Mucosa of rectum (tissue), 2 donors: ENCODE results near the gene BANF2.
A peak's percentile ranks its signal among the peaks of the same experiment; 100 is the strongest.

Experiments
- H3K27ac ChIP-seq, 2 donors: one replicate each; pipeline ENCODE4 v1.7.0; 2013; ENCODE audit warnings: inconsistent platforms in 2 of 2, low read depth in 2 of 2, low read length in 2 of 2
- H3K27me3 ChIP-seq, 2 donors: one replicate each; pipeline ENCODE4 v1.7.0; 2013; ENCODE audit warnings: low read length in 2 of 2; ENCODE audit not compliant: control insufficient read depth in 2 of 2, insufficient read depth in 2 of 2
- H3K36me3 ChIP-seq, 2 donors: one replicate each; pipeline ENCODE4 v1.7.0; 2013; ENCODE audit warnings: low read length in 2 of 2; ENCODE audit not compliant: control insufficient read depth in 2 of 2, insufficient read depth in 2 of 2
- H3K4me1 ChIP-seq, 2 donors: one replicate each; pipeline ENCODE4 v1.7.0; 2013; ENCODE audit warnings: low read length in 2 of 2, mild to moderate bottlenecking in 1 of 2; ENCODE audit not compliant: control insufficient read depth in 2 of 2, insufficient read depth in 2 of 2
- H3K4me3 ChIP-seq, 2 donors: one replicate each; pipeline ENCODE4 v1.7.0; 2013; ENCODE audit warnings: low read length in 2 of 2
- H3K9ac ChIP-seq, 2 donors: one replicate each; pipeline ENCODE4 v1.7.0; 2013; ENCODE audit warnings: low read length in 2 of 2, low read depth in 1 of 2, mild to moderate bottlenecking in 1 of 2
- H3K9me3 ChIP-seq, 2 donors: one replicate each; pipeline ENCODE4 v1.7.0; 2013; ENCODE audit warnings: low read length in 2 of 2; ENCODE audit not compliant: control insufficient read depth in 2 of 2
- donor health status: healthy.
- donor health status: Normal muscosa, but diverticular disease.

BANF2 gene

GRCh38 chr20:17682103-17682888 lies 17.5 kb upstream of the BANF2 start, which contains the start of gene RRBP1:
RRBP1 (minus strand) TSS chr20:17682242; CDS start chr20:17660507, 21,735 bp downstream.
- Histone ChIP-seq H3K27ac (peak within 1 kb of the TSS; percentile 91 to 93), H3K9ac (peak within 1 kb of the TSS; percentile 84 to 91), H3K9me3 (no peaks in the 10 kb centered on the region), H3K36me3 (peaks cover 15 to 18% of the 10 kb centered on the region in 2 donors), H3K4me3 (peak within 1 kb of the TSS; percentile 80 to 86), H3K27me3 (no peaks in the 10 kb centered on the region), H3K4me1 (peaks cover 30 to 44% of the 10 kb centered on the region in 2 donors)

- H3K9ac ChIP-seq: peak overlapping the region; percentile 75 to 85
- no peaks in the 10 kb centered on the region for H3K27me3 ChIP-seq
- peaks cover 12 to 18% of the 10 kb centered on the region in 2 donors for H3K36me3 ChIP-seq
- peaks cover 30 to 44% of the 10 kb centered on the region in 2 donors for H3K4me1 ChIP-seq
- H3K27ac ChIP-seq: peak overlapping the region; percentile 85 to 86
- H3K9me3 ChIP-seq: no peaks in the 10 kb centered on the region
- H3K4me3 ChIP-seq: peak overlapping the region; percentile 77 to 80
These were observed 16.9 kb upstream of the BANF2 start for GRCh38 chr20:17682889-17683198.

GRCh38 chr20:17683218-17684076 lies 16.3 kb upstream of the BANF2 start:
- Histone ChIP-seq H3K27ac (peak overlapping the region; percentile 32 to 39), H3K9ac (peak overlapping the region in 1 of 2 donors; percentile 16), H3K9me3 (no peaks in the 10 kb centered on the region), H3K27me3 (no peaks in the 10 kb centered on the region), H3K4me3 (peak overlapping the region; percentile 77 to 80), H3K4me1 (peaks cover 30 to 44% of the 10 kb centered on the region in 2 donors), H3K36me3 (peaks cover 6 to 13% of the 10 kb centered on the region in 2 donors)

DNA sequence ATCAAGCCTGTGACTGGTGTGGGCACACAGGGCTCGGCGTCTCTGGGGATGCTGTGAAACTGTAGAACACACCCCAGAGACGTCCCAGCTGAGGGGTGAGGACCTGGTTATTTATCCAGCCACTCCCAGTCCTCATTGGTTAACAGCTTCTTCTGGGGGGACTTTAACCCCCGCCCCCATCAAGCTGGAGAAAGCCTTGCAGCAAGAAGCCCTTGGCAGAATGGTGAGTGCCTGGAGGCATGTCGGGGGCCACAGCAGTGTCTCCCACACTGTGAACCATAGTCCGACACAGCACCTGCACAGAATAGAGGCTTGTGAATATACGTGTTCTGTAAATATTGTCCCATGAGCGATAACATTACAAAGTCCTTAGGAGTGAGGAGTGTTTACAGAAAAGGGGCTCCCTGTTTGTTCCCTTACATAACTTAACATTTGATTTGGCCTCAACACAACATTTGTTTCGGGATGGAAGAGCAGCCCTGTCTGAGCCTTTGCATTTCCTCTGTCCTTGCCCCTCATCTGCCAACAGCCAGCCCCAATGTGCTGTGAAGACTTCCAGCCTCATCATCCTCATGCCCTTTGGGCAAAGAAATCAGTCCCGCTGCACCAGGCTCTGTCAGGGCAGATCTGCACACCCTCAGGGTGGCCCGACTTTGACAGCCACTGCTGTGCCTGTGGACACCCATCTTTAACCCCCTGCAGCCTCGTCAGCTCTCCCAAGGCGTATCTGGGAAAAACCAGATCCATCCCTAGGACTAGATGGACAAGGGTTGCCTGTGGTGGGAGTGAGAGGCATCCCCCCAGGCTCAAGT lies 15.5 kb upstream of the BANF2 start:
- Histone ChIP-seq H3K4me1 (peaks cover 27 to 39% of the 10 kb centered on the region in 2 donors), H3K27me3 (no peaks in the 10 kb centered on the region), H3K4me3 (no peak overlapping the region), H3K36me3 (peaks cover 0 to 5% of the 10 kb centered on the region in 2 donors), H3K9me3 (no peaks in the 10 kb centered on the region), H3K9ac (peak overlapping the region in 1 of 2 donors; percentile 16), H3K27ac (peak overlapping the region; percentile 32 to 39)

GRCh38 chr20:17685168-17685567 lies 14.6 kb upstream of the BANF2 start:
- no peak overlapping the region for H3K4me3 ChIP-seq
- no peaks in the 10 kb centered on the region for H3K9me3 ChIP-seq
- no peaks in the 10 kb centered on the region for H3K36me3 ChIP-seq
- H3K4me1 ChIP-seq: peaks cover 18 to 30% of the 10 kb centered on the region in 2 donors
- peak overlapping the region in 1 of 2 donors; percentile 39 for H3K27ac ChIP-seq
- H3K27me3 ChIP-seq: no peaks in the 10 kb centered on the region
- H3K9ac ChIP-seq: no peak overlapping the region

DNA sequence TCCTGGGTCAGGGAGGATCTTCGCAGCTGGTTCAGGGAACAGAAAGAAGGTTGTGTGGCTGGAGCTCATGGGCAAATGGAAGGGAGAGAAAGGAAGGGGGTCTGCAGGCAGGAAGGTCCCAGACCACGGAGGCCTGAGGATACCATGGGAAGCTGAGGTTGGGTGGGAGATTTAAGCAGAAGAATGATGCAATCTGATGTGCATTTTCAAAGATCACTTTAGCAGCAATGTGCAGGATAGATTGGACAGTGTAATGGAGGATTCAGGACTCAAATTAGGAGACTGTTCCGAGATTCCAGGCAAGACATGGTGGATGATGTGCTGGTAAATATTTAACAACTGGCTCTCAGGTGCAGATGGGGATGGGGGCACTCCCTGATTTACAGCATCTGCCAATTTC lies 12.0 kb upstream of the BANF2 start:
- no peak overlapping the region for H3K4me3 ChIP-seq
- H3K36me3 ChIP-seq: no peaks in the 10 kb centered on the region
- no peak overlapping the region for H3K9ac ChIP-seq
- no peaks in the 10 kb centered on the region for H3K9me3 ChIP-seq
- H3K4me1 ChIP-seq: peaks cover 15 to 24% of the 10 kb centered on the region in 2 donors
- H3K27me3 ChIP-seq: no peaks in the 10 kb centered on the region
- H3K27ac ChIP-seq: no peak overlapping the region

- H3K4me3 ChIP-seq: no peak overlapping the region
- H3K4me1 ChIP-seq: peaks cover 7 to 12% of the 10 kb centered on the region in 2 donors
- no peaks in the 10 kb centered on the region for H3K27me3 ChIP-seq
- no peaks in the 10 kb centered on the region for H3K9me3 ChIP-seq
- H3K27ac ChIP-seq: no peak overlapping the region
- H3K9ac ChIP-seq: no peak overlapping the region
- no peaks in the 10 kb centered on the region for H3K36me3 ChIP-seq
These were observed 10.8 kb upstream of the BANF2 start for GRCh38 chr20:17688965-17689364.

GRCh38 chr20:17690144-17690543 lies 9.6 kb upstream of the BANF2 start:
- peaks cover 0 to 2% of the 10 kb centered on the region in 2 donors for H3K4me1 ChIP-seq
- no peaks in the 10 kb centered on the region for H3K36me3 ChIP-seq
- H3K27ac ChIP-seq: no peak overlapping the region
- no peak overlapping the region for H3K4me3 ChIP-seq
- H3K9me3 ChIP-seq: no peaks in the 10 kb centered on the region
- H3K9ac ChIP-seq: no peak overlapping the region
- no peaks in the 10 kb centered on the region for H3K27me3 ChIP-seq

DNA sequence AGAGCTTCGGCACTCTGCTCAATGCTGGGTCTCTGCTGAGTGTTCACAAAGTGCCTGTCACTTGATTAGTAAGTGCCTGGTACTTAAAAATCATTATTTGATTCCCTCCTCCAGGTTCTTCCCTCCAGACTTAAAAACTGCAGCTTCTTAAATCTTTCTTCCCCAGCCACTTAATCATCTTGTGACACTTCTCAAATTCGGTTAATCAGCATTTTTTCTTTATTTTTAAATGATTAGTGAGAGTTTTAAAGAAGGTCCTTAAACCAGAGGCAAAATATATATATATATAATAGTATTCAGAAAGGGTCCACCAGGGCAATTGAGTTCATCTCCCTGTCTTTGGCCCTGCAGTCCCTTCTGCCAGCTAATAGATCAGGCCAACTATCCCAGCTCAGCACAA lies 8.0 kb upstream of the BANF2 start:
- H3K9ac ChIP-seq: no peak overlapping the region

More for the DNA sequence above, 8.0 kb upstream of the BANF2 start:
- Histone ChIP-seq H3K4me3 (no peak overlapping the region), H3K4me1 (no peaks in the 10 kb centered on the region), H3K36me3 (no peaks in the 10 kb centered on the region), H3K27me3 (no peaks in the 10 kb centered on the region), H3K9me3 (no peaks in the 10 kb centered on the region), H3K27ac (no peak overlapping the region)
